ENCODE measurements around the gene HESX1.

HESX1 gene

GRCh38 chr3:57151021-57151449 lies 48.7 kb downstream of the HESX1 start:
- H3K27ac ChIP-seq: no peak overlapping the region
- no peak for DNase-seq (ENCODE audit: low read depth, low spot score)

- H3K27ac ChIP-seq: no peak overlapping the region
- DNase-seq (ENCODE audit: low read depth, low spot score): no peak
Observed at GRCh38 chr3:57150113-57150581, 49.6 kb downstream of the HESX1 start.
